ENCODE measurements around the gene MMP11. TPM values are rescaled to one million over a fixed set of nuclear protein-coding genes. Genes with fewer than 3 reads are reported as not detected.

MMP11 gene
- total and polyA plus RNA-seq, 4 donors = 0.33 to 33.7 (median 0.61) TPM

DNA sequence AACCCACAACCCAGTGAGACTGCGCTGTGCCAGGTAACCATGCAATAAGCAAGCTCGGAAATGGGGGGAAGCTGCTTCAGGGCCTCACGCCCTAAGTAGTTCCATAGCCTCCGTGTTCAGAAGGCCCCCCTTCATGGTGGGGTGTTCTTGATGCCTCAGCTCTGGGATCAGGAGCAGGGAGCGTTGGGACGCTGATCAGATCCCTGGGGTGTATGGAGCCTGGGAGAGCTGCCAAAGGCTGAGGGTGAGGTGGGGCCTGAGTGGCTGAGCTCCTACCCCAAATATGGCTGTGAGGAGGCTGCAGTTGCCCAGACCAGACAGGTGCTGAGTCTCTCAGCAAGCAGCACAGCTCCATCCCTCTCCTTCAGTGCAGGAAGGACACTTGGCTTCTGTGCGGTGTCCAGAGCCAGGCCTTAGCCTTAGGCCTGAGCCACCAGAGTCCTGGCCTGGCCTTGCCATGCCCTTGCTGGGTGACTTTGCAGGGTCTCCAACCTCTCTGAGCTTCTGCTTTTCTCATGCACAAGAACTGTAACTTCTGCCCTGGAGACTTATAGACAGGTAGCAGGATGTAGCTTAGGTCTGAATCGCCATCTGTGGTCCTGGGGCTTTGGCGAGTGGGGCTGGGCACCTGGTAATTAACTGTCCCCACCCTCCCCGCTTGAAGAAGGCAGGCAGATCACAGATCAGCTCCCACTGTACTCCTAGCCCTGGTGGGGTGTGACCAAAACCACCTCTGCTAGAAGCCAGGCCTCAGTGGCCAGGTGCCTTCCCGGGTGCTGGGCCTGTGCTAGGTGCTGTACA is 5.3 kb downstream of the MMP11 start:
- Histone ChIP-seq H3K36me3 (ENCODE audit: control insufficient read depth in 4 of 4, insufficient read depth in 3 of 4, low read depth in 1 of 4, low read length in 3 of 4) (no peaks in the 10 kb centered on the region), H3K9ac (ENCODE audit: low read depth in 1 of 2, low read length in 2 of 2) (no peak overlapping the region), H3K4me1 (ENCODE audit: control insufficient read depth in 4 of 4, insufficient read depth in 4 of 4, low read length in 3 of 4) (peaks cover 0 to 16% (median 8%) of the 10 kb centered on the region in 4 donors), H3K4me3 (ENCODE audit: low read depth in 1 of 3, low read length in 3 of 3) (no peak overlapping the region), H3K9me3 (ENCODE audit: control insufficient read depth in 4 of 4, low read length in 3 of 4) (no peaks in the 10 kb centered on the region), H3K27me3 (ENCODE audit: control insufficient read depth in 4 of 4, insufficient read depth in 4 of 4, low read length in 3 of 4) (no peaks in the 10 kb centered on the region), H3K27ac (ENCODE audit: low read depth in 1 of 2, low read length in 2 of 2) (no peak overlapping the region)
- DNase-seq (ENCODE audit: low spot score) = no peak
- WGBS = 92% methylated on average over 11 of the region's 11 CpGs
- TF ChIP-seq JUND (IDR thresholded peaks at IDR 0.05) (no peak), NR2F2 (IDR thresholded peaks at IDR 0.05) (no peak), EGR1 (IDR thresholded peaks at IDR 0.05; ENCODE audit: low read depth in 2 of 2) (no peak)

DNA sequence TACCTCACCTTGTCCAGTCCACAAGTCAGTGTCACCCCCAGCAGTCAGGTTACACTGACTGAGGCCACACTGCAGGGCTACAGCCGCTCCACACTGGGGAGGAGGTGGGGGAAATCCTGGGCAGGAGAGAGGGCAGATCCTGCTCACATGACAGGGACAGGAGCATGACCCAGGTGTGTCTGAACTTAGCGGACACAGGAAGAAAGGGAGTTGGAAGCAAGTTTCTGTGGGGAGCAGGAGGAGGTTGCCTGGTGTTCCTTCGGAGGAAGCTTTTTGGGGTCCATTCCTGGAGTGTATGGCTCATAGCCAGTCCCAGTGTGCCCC is 5.9 kb downstream of the MMP11 start:
- no peaks in the 10 kb centered on the region for H3K9me3 ChIP-seq (ENCODE audit: control insufficient read depth in 4 of 4, low read length in 3 of 4)
- TF ChIP-seq, protein P1, sequence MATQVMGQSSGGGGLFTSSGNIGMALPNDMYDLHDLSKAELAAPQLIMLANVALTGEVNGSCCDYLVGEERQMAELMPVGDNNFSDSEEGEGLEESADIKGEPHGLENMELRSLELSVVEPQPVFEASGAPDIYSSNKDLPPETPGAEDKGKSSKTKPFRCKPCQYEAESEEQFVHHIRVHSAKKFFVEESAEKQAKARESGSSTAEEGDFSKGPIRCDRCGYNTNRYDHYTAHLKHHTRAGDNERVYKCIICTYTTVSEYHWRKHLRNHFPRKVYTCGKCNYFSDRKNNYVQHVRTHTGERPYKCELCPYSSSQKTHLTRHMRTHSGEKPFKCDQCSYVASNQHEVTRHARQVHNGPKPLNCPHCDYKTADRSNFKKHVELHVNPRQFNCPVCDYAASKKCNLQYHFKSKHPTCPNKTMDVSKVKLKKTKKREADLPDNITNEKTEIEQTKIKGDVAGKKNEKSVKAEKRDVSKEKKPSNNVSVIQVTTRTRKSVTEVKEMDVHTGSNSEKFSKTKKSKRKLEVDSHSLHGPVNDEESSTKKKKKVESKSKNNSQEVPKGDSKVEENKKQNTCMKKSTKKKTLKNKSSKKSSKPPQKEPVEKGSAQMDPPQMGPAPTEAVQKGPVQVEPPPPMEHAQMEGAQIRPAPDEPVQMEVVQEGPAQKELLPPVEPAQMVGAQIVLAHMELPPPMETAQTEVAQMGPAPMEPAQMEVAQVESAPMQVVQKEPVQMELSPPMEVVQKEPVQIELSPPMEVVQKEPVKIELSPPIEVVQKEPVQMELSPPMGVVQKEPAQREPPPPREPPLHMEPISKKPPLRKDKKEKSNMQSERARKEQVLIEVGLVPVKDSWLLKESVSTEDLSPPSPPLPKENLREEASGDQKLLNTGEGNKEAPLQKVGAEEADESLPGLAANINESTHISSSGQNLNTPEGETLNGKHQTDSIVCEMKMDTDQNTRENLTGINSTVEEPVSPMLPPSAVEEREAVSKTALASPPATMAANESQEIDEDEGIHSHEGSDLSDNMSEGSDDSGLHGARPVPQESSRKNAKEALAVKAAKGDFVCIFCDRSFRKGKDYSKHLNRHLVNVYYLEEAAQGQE (IDR thresholded peaks at IDR 0.05) = no peak
- TF ChIP-seq FOXA2 (IDR thresholded peaks at IDR 0.05) = no peak
- TF ChIP-seq RAD21 (IDR thresholded peaks at IDR 0.05) = no peak
- TF ChIP-seq, protein P2, sequence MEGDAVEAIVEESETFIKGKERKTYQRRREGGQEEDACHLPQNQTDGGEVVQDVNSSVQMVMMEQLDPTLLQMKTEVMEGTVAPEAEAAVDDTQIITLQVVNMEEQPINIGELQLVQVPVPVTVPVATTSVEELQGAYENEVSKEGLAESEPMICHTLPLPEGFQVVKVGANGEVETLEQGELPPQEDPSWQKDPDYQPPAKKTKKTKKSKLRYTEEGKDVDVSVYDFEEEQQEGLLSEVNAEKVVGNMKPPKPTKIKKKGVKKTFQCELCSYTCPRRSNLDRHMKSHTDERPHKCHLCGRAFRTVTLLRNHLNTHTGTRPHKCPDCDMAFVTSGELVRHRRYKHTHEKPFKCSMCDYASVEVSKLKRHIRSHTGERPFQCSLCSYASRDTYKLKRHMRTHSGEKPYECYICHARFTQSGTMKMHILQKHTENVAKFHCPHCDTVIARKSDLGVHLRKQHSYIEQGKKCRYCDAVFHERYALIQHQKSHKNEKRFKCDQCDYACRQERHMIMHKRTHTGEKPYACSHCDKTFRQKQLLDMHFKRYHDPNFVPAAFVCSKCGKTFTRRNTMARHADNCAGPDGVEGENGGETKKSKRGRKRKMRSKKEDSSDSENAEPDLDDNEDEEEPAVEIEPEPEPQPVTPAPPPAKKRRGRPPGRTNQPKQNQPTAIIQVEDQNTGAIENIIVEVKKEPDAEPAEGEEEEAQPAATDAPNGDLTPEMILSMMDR (IDR thresholded peaks at IDR 0.05; ENCODE audit: low read depth, low read length, missing input control) = no peak
- no peak for TF ChIP-seq YY1 (IDR thresholded peaks at IDR 0.05)
- no peak for TF ChIP-seq NR2F2 (IDR thresholded peaks at IDR 0.05)
- TF ChIP-seq SP1 (IDR thresholded peaks at IDR 0.05) = peak; percentile 12
- TF ChIP-seq, protein P3, sequence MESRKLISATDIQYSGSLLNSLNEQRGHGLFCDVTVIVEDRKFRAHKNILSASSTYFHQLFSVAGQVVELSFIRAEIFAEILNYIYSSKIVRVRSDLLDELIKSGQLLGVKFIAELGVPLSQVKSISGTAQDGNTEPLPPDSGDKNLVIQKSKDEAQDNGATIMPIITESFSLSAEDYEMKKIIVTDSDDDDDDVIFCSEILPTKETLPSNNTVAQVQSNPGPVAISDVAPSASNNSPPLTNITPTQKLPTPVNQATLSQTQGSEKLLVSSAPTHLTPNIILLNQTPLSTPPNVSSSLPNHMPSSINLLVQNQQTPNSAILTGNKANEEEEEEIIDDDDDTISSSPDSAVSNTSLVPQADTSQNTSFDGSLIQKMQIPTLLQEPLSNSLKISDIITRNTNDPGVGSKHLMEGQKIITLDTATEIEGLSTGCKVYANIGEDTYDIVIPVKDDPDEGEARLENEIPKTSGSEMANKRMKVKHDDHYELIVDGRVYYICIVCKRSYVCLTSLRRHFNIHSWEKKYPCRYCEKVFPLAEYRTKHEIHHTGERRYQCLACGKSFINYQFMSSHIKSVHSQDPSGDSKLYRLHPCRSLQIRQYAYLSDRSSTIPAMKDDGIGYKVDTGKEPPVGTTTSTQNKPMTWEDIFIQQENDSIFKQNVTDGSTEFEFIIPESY (IDR thresholded peaks at IDR 0.05) = no peak
- peak; percentile 19 to 69 for TF ChIP-seq RXRA (IDR thresholded peaks at IDR 0.05)
- no peak for TF ChIP-seq HNF4G (IDR thresholded peaks at IDR 0.05)
- TF ChIP-seq, protein P4, sequence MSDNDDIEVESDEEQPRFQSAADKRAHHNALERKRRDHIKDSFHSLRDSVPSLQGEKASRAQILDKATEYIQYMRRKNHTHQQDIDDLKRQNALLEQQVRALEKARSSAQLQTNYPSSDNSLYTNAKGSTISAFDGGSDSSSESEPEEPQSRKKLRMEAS (IDR thresholded peaks at IDR 0.05) = no peak
- TF ChIP-seq FOXA1 (IDR thresholded peaks at IDR 0.05) = no peak
- TF ChIP-seq TAF1 (conservative IDR thresholded peaks at IDR 0.05) = no peak
- H3K27ac ChIP-seq (ENCODE audit: low read depth in 1 of 2, low read length in 2 of 2) = no peak overlapping the region
- peaks cover 4 to 20% (median 10%) of the 10 kb centered on the region in 4 donors for H3K4me1 ChIP-seq (ENCODE audit: control insufficient read depth in 4 of 4, insufficient read depth in 4 of 4, low read length in 3 of 4)
- no peak for DNase-seq (ENCODE audit: low spot score)
- no peaks in the 10 kb centered on the region for H3K27me3 ChIP-seq (ENCODE audit: control insufficient read depth in 4 of 4, insufficient read depth in 4 of 4, low read length in 3 of 4)
- H3K9ac ChIP-seq (ENCODE audit: low read depth in 1 of 2, low read length in 2 of 2) = no peak overlapping the region
- 68% methylated on average over 3 of the region's 3 CpGs for WGBS
- no peak overlapping the region for H3K4me3 ChIP-seq (ENCODE audit: low read depth in 1 of 3, low read length in 3 of 3)
- H3K36me3 ChIP-seq (ENCODE audit: control insufficient read depth in 4 of 4, insufficient read depth in 3 of 4, low read depth in 1 of 4, low read length in 3 of 4) = no peaks in the 10 kb centered on the region

Data from liver (tissue), 9 donors.